ENCODE data around the gene ITGA7.

DNA sequence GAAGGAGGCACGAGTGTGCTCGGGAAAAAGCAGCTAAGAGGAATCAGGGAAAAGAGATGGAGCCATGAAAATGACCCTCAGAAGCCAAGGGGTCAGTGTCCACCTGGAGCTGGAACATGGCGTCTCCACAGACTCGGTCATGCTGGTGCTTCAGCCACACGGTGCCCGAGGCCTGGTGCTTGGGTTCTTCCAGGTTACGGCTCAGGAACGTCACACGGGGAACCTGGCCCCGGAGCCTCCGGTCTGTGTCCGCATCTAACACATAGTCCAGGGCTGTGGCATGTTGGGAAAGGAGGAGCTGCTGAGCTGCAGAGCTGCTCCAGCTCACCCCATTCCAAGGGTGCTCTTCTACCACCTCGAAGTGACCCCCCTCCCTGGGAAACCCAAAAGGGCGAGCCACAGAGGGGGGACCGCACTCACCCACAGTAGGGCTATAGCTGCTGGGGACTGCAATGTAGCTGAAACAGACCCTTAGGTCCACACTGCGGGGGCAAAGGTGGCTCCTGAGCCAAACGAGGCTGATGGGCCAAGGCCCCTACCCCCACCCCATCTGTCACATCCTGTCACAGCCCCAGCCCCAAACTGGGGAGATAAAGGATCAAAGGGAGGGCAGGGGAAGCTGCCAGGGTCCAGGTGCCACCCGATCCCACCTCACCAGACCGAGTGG is 10.8 kb downstream of the ITGA7 start:
- TF ChIP-seq CTCF (IDR thresholded peaks at IDR 0.05; ENCODE audit: insufficient read depth, low read depth, low read length) = no peak
- no peak for TF ChIP-seq EZH2 (IDR thresholded peaks at IDR 0.05; ENCODE audit: insufficient read depth, low read length)

Data from astrocyte (in vitro differentiated cells and primary cell).